ENCODE data around the gene VEPH1.

VEPH1 gene

GRCh38 chr3:157219215-157219614 lies 284.0 kb downstream of the VEPH1 start:
- DNase-seq (ENCODE audit: low read depth, low spot score) = no peak

Data from ELF-1 (cell line).